ENCODE results near the gene TFIP11.

GRCh38 chr22:26463101-26463661, 49.1 kb downstream of the TFIP11 start:
- TF ChIP-seq SIN3A (IDR thresholded peaks at IDR 0.05; ENCODE audit: borderline replicate concordance, insufficient read depth, low read length), result no peak
- TF ChIP-seq POLR2AphosphoS5 (IDR thresholded peaks at IDR 0.05; ENCODE audit: low read depth, low read length), result no peak
- no peak for TF ChIP-seq TAF1 (IDR thresholded peaks at IDR 0.05; ENCODE audit: borderline replicate concordance, insufficient read depth, low read length)
- TF ChIP-seq, protein P1, sequence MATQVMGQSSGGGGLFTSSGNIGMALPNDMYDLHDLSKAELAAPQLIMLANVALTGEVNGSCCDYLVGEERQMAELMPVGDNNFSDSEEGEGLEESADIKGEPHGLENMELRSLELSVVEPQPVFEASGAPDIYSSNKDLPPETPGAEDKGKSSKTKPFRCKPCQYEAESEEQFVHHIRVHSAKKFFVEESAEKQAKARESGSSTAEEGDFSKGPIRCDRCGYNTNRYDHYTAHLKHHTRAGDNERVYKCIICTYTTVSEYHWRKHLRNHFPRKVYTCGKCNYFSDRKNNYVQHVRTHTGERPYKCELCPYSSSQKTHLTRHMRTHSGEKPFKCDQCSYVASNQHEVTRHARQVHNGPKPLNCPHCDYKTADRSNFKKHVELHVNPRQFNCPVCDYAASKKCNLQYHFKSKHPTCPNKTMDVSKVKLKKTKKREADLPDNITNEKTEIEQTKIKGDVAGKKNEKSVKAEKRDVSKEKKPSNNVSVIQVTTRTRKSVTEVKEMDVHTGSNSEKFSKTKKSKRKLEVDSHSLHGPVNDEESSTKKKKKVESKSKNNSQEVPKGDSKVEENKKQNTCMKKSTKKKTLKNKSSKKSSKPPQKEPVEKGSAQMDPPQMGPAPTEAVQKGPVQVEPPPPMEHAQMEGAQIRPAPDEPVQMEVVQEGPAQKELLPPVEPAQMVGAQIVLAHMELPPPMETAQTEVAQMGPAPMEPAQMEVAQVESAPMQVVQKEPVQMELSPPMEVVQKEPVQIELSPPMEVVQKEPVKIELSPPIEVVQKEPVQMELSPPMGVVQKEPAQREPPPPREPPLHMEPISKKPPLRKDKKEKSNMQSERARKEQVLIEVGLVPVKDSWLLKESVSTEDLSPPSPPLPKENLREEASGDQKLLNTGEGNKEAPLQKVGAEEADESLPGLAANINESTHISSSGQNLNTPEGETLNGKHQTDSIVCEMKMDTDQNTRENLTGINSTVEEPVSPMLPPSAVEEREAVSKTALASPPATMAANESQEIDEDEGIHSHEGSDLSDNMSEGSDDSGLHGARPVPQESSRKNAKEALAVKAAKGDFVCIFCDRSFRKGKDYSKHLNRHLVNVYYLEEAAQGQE (IDR thresholded peaks at IDR 0.05; ENCODE audit: insufficient read depth in 1 of 2, low read depth in 2 of 2, low read length in 2 of 2), result peak in 1 of 2 experiments; percentile 66; a peak in 1 of 4 replicates

Measured in PFSK-1 (cell line).